Measurements from ENCODE around the gene ITGA3. TPM values are rescaled to one million over a fixed set of nuclear protein-coding genes. Genes with fewer than 3 reads are reported as not detected.

The ITGA3 gene
- total RNA-seq, 1 experiment from 2014 or later, result 1.4 TPM

- DNase-seq (ENCODE audit: low spot score), result no peak
- Histone ChIP-seq H3K27me3 (replicated peaks; ENCODE audit: insufficient read depth, low read depth, low read length, poor library complexity) (no peaks in the 10 kb centered on the region), H3K9me3 (ENCODE audit: low read depth, low read length, poor library complexity, severe bottlenecking) (no peaks in the 10 kb centered on the region), H3K4me3 (ENCODE audit: low read depth, low read length, poor library complexity, severe bottlenecking) (no peak overlapping the region), H3K4me1 (ENCODE audit: insufficient read depth, low read length, poor library complexity, severe bottlenecking) (peaks cover 6% of the 10 kb centered on the region), H3K36me3 (ENCODE audit: insufficient read depth, low read length, poor library complexity, severe bottlenecking) (no peaks in the 10 kb centered on the region), H3K27ac (ENCODE audit: low read depth, low read length, poor library complexity, severe bottlenecking) (no peak overlapping the region)
- CTCF ChIA-PET, result no interaction called here
- BruUV-seq (replicated peaks), result no TSS peak
- POLR2A ChIA-PET (ENCODE audit: low non-redundant PET), result no interaction called here
- intact Hi-C loops (cut with micrococcal nuclease; ENCODE audit: unreplicated experiment), result no loop called here
- TF ChIP-seq EZH2 (IDR thresholded peaks at IDR 0.05; ENCODE audit: borderline replicate concordance, low read depth, low read length, poor library complexity, severe bottlenecking), result no peak
- no peak for TF ChIP-seq CTCF (conservative IDR thresholded peaks at IDR 0.05; ENCODE audit: low read depth, low read length)
These were observed 20.3 kb downstream of the ITGA3 start for GRCh38 chr17:50076221-50076590.

GRCh38 chr17:50076591-50077235 is 20.8 kb downstream of the ITGA3 start:
- Histone ChIP-seq H3K4me1 (ENCODE audit: insufficient read depth, low read length, poor library complexity, severe bottlenecking) (peaks cover 6% of the 10 kb centered on the region), H3K27me3 (replicated peaks; ENCODE audit: insufficient read depth, low read depth, low read length, poor library complexity) (no peaks in the 10 kb centered on the region), H3K36me3 (ENCODE audit: insufficient read depth, low read length, poor library complexity, severe bottlenecking) (no peaks in the 10 kb centered on the region), H3K27ac (ENCODE audit: low read depth, low read length, poor library complexity, severe bottlenecking) (no peak overlapping the region), H3K4me3 (ENCODE audit: low read depth, low read length, poor library complexity, severe bottlenecking) (no peak overlapping the region), H3K9me3 (ENCODE audit: low read depth, low read length, poor library complexity, severe bottlenecking) (no peaks in the 10 kb centered on the region)
- no TSS peak for BruUV-seq (replicated peaks)
- CTCF ChIA-PET, result interaction anchor here (0.7 kb wide), 1 partner anchor 48 kb away, joined by 3 read pairs; no protein-coding TSS in a partner anchor
- DNase-seq (ENCODE audit: low spot score), result peak; percentile 42
- intact Hi-C loops (cut with micrococcal nuclease; ENCODE audit: unreplicated experiment), result no loop called here
- POLR2A ChIA-PET (ENCODE audit: low non-redundant PET), result no interaction called here
- no peak for TF ChIP-seq CTCF (conservative IDR thresholded peaks at IDR 0.05; ENCODE audit: low read depth, low read length)
- TF ChIP-seq EZH2 (IDR thresholded peaks at IDR 0.05; ENCODE audit: borderline replicate concordance, low read depth, low read length, poor library complexity, severe bottlenecking), result no peak

GRCh38 chr17:50078430-50078829 is 22.5 kb downstream of the ITGA3 start:
- no TSS peak for BruUV-seq (replicated peaks)
- CTCF ChIA-PET, result no interaction called here
- no peaks in the 10 kb centered on the region for H3K36me3 ChIP-seq (ENCODE audit: insufficient read depth, low read length, poor library complexity, severe bottlenecking)
- H3K27ac ChIP-seq (ENCODE audit: low read depth, low read length, poor library complexity, severe bottlenecking), result no peak overlapping the region
- no peaks in the 10 kb centered on the region for H3K9me3 ChIP-seq (ENCODE audit: low read depth, low read length, poor library complexity, severe bottlenecking)
- peaks cover 6% of the 10 kb centered on the region for H3K4me1 ChIP-seq (ENCODE audit: insufficient read depth, low read length, poor library complexity, severe bottlenecking)
- intact Hi-C loops (cut with micrococcal nuclease; ENCODE audit: unreplicated experiment), result no loop called here
- H3K27me3 ChIP-seq (replicated peaks; ENCODE audit: insufficient read depth, low read depth, low read length, poor library complexity), result no peaks in the 10 kb centered on the region
- H3K4me3 ChIP-seq (ENCODE audit: low read depth, low read length, poor library complexity, severe bottlenecking), result no peak overlapping the region
- POLR2A ChIA-PET (ENCODE audit: low non-redundant PET), result no interaction called here
- no peak for TF ChIP-seq EZH2 (IDR thresholded peaks at IDR 0.05; ENCODE audit: borderline replicate concordance, low read depth, low read length, poor library complexity, severe bottlenecking)
- no peak for TF ChIP-seq CTCF (conservative IDR thresholded peaks at IDR 0.05; ENCODE audit: low read depth, low read length)
- DNase-seq (ENCODE audit: low spot score), result no peak

All from A673 (cell line).